Liver (tissue), 9 donors: ENCODE data around the gene ARNT2. TPM values are rescaled to one million over a fixed set of nuclear protein-coding genes. Genes with fewer than 3 reads are reported as not detected.
A peak's percentile ranks its signal among the peaks of the same experiment; 100 is the strongest.

ENCODE experiments used
- DNase-seq: peaks from one replicate; pipeline ENCODE4 v3.0.0-alpha.2; 2017; ENCODE audit warnings: low spot score
- H3K27ac ChIP-seq, 2 donors: one replicate each; pipeline ENCODE4 v1.7.0; 2013; ENCODE audit warnings: inconsistent platforms in 2 of 2, low read length in 2 of 2, control low read depth in 1 of 2, low read depth in 1 of 2, mild to moderate bottlenecking in 1 of 2
- H3K27me3 ChIP-seq, 4 donors: one replicate each; pipeline versions ENCODE4 v1.6.1 to v1.7.0; 2013; ENCODE audit warnings: low read length in 3 of 4, inconsistent platforms in 1 of 4, mild to moderate bottlenecking in 1 of 4, moderate library complexity in 1 of 4; ENCODE audit not compliant: control insufficient read depth in 4 of 4, insufficient read depth in 4 of 4
- H3K36me3 ChIP-seq, 4 donors: one replicate each; pipeline versions ENCODE4 v1.6.1 to v1.7.0; 2013; ENCODE audit warnings: low read length in 3 of 4, mild to moderate bottlenecking in 3 of 4, low read depth in 1 of 4, moderate library complexity in 1 of 4; ENCODE audit not compliant: control insufficient read depth in 4 of 4, insufficient read depth in 3 of 4
- H3K4me1 ChIP-seq, 4 donors: one replicate each; pipeline versions ENCODE4 v1.6.1 to v1.7.0; 2013; ENCODE audit warnings: low read length in 3 of 4, mild to moderate bottlenecking in 3 of 4, moderate library complexity in 1 of 4; ENCODE audit not compliant: control insufficient read depth in 4 of 4, insufficient read depth in 4 of 4
- H3K4me3 ChIP-seq, 3 donors: one replicate each; pipeline versions ENCODE4 v1.6.1 to v1.7.0; 2013; ENCODE audit warnings: low read length in 3 of 3, control low read depth in 1 of 3, low read depth in 1 of 3, mild to moderate bottlenecking in 1 of 3
- H3K9ac ChIP-seq, 2 donors: one replicate each; pipeline ENCODE4 v1.7.0; 2013; ENCODE audit warnings: low read length in 2 of 2, mild to moderate bottlenecking in 2 of 2, moderate library complexity in 2 of 2, control low read depth in 1 of 2, low read depth in 1 of 2
- H3K9me3 ChIP-seq, 4 donors: one replicate each; pipeline versions ENCODE4 v1.6.1 to v1.7.0; 2013; ENCODE audit warnings: low read length in 3 of 4; ENCODE audit not compliant: control insufficient read depth in 4 of 4
- ATF3 ChIP-seq: IDR thresholded peaks from 2 replicates; pipeline ENCODE4 v1.6.1; 2016; ENCODE audit warnings: antibody characterized with exemption
- EGR1 ChIP-seq, 2 donors: IDR thresholded peaks; 2 replicates each; pipeline ENCODE4 v1.6.1; 2016 to 2018; ENCODE audit warnings: antibody characterized with exemption in 2 of 2, low read depth in 2 of 2
- FOXA2 ChIP-seq: IDR thresholded peaks from 2 replicates; pipeline ENCODE4 v1.6.1; 2016; ENCODE audit warnings: antibody characterized with exemption
- GABPA ChIP-seq, 2 donors: IDR thresholded peaks in 1 of 2; conservative IDR thresholded peaks in 1 of 2; 2 replicates each; pipeline ENCODE4 v1.6.1; 2016; ENCODE audit warnings: antibody characterized with exemption in 2 of 2, mild to moderate bottlenecking in 1 of 2, moderate library complexity in 1 of 2
- HNF4G ChIP-seq: IDR thresholded peaks from 2 replicates; pipeline ENCODE4 v1.6.1; 2016; ENCODE audit warnings: antibody characterized with exemption
- MAX ChIP-seq: IDR thresholded peaks from 2 replicates; pipeline ENCODE4 v1.6.1; 2016; ENCODE audit warnings: antibody characterized with exemption
- RAD21 ChIP-seq, 2 donors: IDR thresholded peaks; 2 replicates each; pipeline ENCODE4 v1.6.1; 2016; ENCODE audit warnings: antibody characterized with exemption in 2 of 2, mild to moderate bottlenecking in 2 of 2
- RXRA ChIP-seq, 2 donors: IDR thresholded peaks; 2 replicates each; pipeline ENCODE4 v1.6.1; 2017 to 2018; ENCODE audit warnings: antibody characterized with exemption in 2 of 2, mild to moderate bottlenecking in 1 of 2
- SP1 ChIP-seq: IDR thresholded peaks from 2 replicates; pipeline ENCODE4 v1.6.1; 2018; ENCODE audit warnings: antibody characterized with exemption, mild to moderate bottlenecking
- ZBTB33 ChIP-seq: IDR thresholded peaks from 2 replicates; pipeline ENCODE4 v1.6.1; 2016; ENCODE audit warnings: antibody characterized with exemption
- WGBS: extraction: QIAGEN DNeasy Blood & Tissue Kit; methylation state at CpG from one replicate; pipeline ENCODE4 v1.1.7; 2013; 5-methylcytosine and 5-hydroxymethylcytosine counted together
- polyA plus RNA-seq, 2 donors: library from polyadenylated mRNA; stranded (reverse) in 1 of 2; unstranded in 1 of 2; fragments of 200-250 nt in 1 of 2; fragments of >200 nt in 1 of 2; fragmentation: Nextera tagmentation in 1 of 2; extraction: Ambion mirVana in 1 of 2; gene quantifications; one replicate each; pipeline versions ENCODE4 v1.2.1 to v1.2.3, GENCODE V29; 2013 to 2015
- total RNA-seq, 2 donors: library from RNA; depleted of rRNA; stranded (reverse); fragments of >200 nt; gene quantifications; one replicate each; pipeline ENCODE4 v1.2.3, GENCODE V29; 2014
- TF ChIP-seq, protein P1 (sequence below): fragments of 150-350 bp; IDR thresholded peaks from 2 replicates; pipeline ENCODE4 v1.5.1; 2017; ENCODE audit warnings: improper control_type of control experiment, low read depth, low read length; ENCODE audit not compliant: missing input control
- donor health status: healthy.
- donor health status: healthy.
- donor health status: healthy.
- donor health status: healthy.
- donor health status: healthy.

The ARNT2 gene
- total RNA-seq (under 1 TPM; 0.75 to 0.92 TPM), polyA plus RNA-seq (under 1 TPM; 0.17 to 0.32 TPM)

GRCh38 chr15:80404057-80404760 lies at the start of gene ARNT2:
Gene ARNT2, plus strand, starts transcription at chr15:80404382. Its CDS starts 134 bp downstream, at chr15:80404516.
- WGBS: 2% methylated on average over 102 of the region's 102 CpGs
- H3K27ac ChIP-seq: no peak within 1 kb of the TSS
- peaks cover 4 to 13% (median 6%) of the 10 kb centered on the region in 4 donors for H3K4me1 ChIP-seq
- peaks cover 2 to 12% (median 6%) of the 10 kb centered on the region in 4 donors for H3K27me3 ChIP-seq
- TF ChIP-seq GABPA (IDR thresholded peaks at IDR 0.05 in 1 of 2, conservative IDR thresholded peaks at IDR 0.05 in 1 of 2) (no peak), ZBTB33 (no peak), ATF3 (no peak), MAX (no peak), FOXA2 (no peak), EGR1 (IDR thresholded peaks at IDR 0.05; ENCODE audit: low read depth in 2 of 2) (no peak), RXRA (IDR thresholded peaks at IDR 0.05) (no peak), SP1 (no peak)
- TF ChIP-seq, protein P1, sequence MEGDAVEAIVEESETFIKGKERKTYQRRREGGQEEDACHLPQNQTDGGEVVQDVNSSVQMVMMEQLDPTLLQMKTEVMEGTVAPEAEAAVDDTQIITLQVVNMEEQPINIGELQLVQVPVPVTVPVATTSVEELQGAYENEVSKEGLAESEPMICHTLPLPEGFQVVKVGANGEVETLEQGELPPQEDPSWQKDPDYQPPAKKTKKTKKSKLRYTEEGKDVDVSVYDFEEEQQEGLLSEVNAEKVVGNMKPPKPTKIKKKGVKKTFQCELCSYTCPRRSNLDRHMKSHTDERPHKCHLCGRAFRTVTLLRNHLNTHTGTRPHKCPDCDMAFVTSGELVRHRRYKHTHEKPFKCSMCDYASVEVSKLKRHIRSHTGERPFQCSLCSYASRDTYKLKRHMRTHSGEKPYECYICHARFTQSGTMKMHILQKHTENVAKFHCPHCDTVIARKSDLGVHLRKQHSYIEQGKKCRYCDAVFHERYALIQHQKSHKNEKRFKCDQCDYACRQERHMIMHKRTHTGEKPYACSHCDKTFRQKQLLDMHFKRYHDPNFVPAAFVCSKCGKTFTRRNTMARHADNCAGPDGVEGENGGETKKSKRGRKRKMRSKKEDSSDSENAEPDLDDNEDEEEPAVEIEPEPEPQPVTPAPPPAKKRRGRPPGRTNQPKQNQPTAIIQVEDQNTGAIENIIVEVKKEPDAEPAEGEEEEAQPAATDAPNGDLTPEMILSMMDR: no peak
- H3K4me3 ChIP-seq: peak within 1 kb of the TSS in 1 of 3 donors; percentile 58
- DNase-seq: no peak
- no peak within 1 kb of the TSS for H3K9ac ChIP-seq
- H3K36me3 ChIP-seq: no peaks in the 10 kb centered on the region
- H3K9me3 ChIP-seq: no peaks in the 10 kb centered on the region

- WGBS: 84% methylated on average over 3 of the region's 3 CpGs
- DNase-seq: no peak
- H3K9me3 ChIP-seq: peaks cover 10 to 37% (median 22%) of the 10 kb centered on the region in 4 donors
Measured at GRCh38 chr15:80367094-80367493, 37.1 kb upstream of the ARNT2 start.

More at GRCh38 chr15:80367094-80367493, 37.1 kb upstream of the ARNT2 start:
- H3K36me3 ChIP-seq: no peaks in the 10 kb centered on the region
- H3K4me1 ChIP-seq: no peaks in the 10 kb centered on the region
- H3K27me3 ChIP-seq: no peaks in the 10 kb centered on the region
- TF ChIP-seq HNF4G (no peak), RAD21 (IDR thresholded peaks at IDR 0.05) (peak; percentile 16 to 36), ZBTB33 (no peak)
- H3K9ac ChIP-seq: no peak overlapping the region
- H3K27ac ChIP-seq: no peak overlapping the region
- no peak overlapping the region for H3K4me3 ChIP-seq
